Muscle layer of colon (tissue), 2 donors: ENCODE measurements around the gene C2orf81.
"Not testable (repeated sequence)": the region's sequence is repeated elsewhere in the genome, so short reads cannot be mapped to it uniquely, and the experiment has no call there.

Experiments used
- H3K27ac ChIP-seq: one replicate; pipeline ENCODE4 v1.7.0; 2013; ENCODE audit warnings: low read depth, mild to moderate bottlenecking, low read length, moderate library complexity
- H3K27me3 ChIP-seq, 2 donors: one replicate each; pipeline ENCODE4 v1.7.0; 2013; ENCODE audit warnings: low read length in 2 of 2, mild to moderate bottlenecking in 2 of 2; ENCODE audit not compliant: insufficient read depth in 2 of 2, control insufficient read depth in 1 of 2
- H3K36me3 ChIP-seq: one replicate; pipeline ENCODE4 v1.7.0; 2013; ENCODE audit warnings: mild to moderate bottlenecking, low read length; ENCODE audit not compliant: insufficient read depth
- H3K4me1 ChIP-seq: one replicate; pipeline ENCODE4 v1.7.0; 2013; ENCODE audit warnings: mild to moderate bottlenecking, low read length; ENCODE audit not compliant: insufficient read depth
- H3K4me3 ChIP-seq, 2 donors: one replicate each; pipeline ENCODE4 v1.7.0; 2013; ENCODE audit warnings: low read length in 2 of 2, low read depth in 1 of 2, mild to moderate bottlenecking in 1 of 2, moderate library complexity in 1 of 2
- H3K9ac ChIP-seq: one replicate; pipeline ENCODE4 v1.7.0; 2013; ENCODE audit warnings: low read length
- H3K9me3 ChIP-seq: one replicate; pipeline ENCODE4 v1.7.0; 2013; ENCODE audit warnings: mild to moderate bottlenecking, low read length
- donor health status: abdominal sarcoma.
- donor health status: Adenocarcinoma of cecum.

The C2orf81 gene

GRCh38 chr2:74421221-74421870, at the start of gene C2orf81, which contains the start of gene WDR54:
Gene C2orf81 (minus strand): TSS chr2:74421619. CDS start chr2:74421560, 59 bp downstream.
Gene WDR54 (plus strand): TSS chr2:74421730. CDS start chr2:74422154, 424 bp downstream.
- peak within 1 kb of the TSS; percentile 61 for H3K9ac ChIP-seq
- no peaks in the 10 kb centered on the region for H3K27me3 ChIP-seq
- H3K4me3 ChIP-seq: peak within 1 kb of the TSS; percentile 55 to 90
- peak within 1 kb of the TSS; percentile 63 for H3K27ac ChIP-seq
- H3K36me3 ChIP-seq: peaks cover under 1% of the 10 kb centered on the region
- H3K4me1 ChIP-seq: peaks cover 3% of the 10 kb centered on the region
- H3K9me3 ChIP-seq: no peaks in the 10 kb centered on the region

GRCh38 chr2:74470742-74471141, 49.3 kb upstream of the C2orf81 start:
- not testable (repeated sequence) for H3K9ac ChIP-seq, H3K27ac ChIP-seq, H3K9me3 ChIP-seq, H3K27me3 ChIP-seq, H3K4me3 ChIP-seq
- Histone ChIP-seq H3K36me3 (peaks cover 16% of the 10 kb centered on the region), H3K4me1 (peaks cover 16% of the 10 kb centered on the region)

- no peaks in the 10 kb centered on the region for H3K27me3 ChIP-seq
- peaks cover 13% of the 10 kb centered on the region for H3K36me3 ChIP-seq
- peak overlapping the region; percentile 82 for H3K27ac ChIP-seq
- peaks cover 10% of the 10 kb centered on the region for H3K4me1 ChIP-seq
- peak overlapping the region; percentile 70 for H3K9ac ChIP-seq
- peak overlapping the region; percentile 79 to 86 for H3K4me3 ChIP-seq
- H3K9me3 ChIP-seq: no peaks in the 10 kb centered on the region
Observed at GRCh38 chr2:74464406-74464805, 43.0 kb upstream of the C2orf81 start.

GRCh38 chr2:74462786-74463105, 41.3 kb upstream of the C2orf81 start:
- H3K9me3 ChIP-seq: no peaks in the 10 kb centered on the region
- no peaks in the 10 kb centered on the region for H3K27me3 ChIP-seq
- no peak overlapping the region for H3K27ac ChIP-seq
- H3K4me1 ChIP-seq: peaks cover 18% of the 10 kb centered on the region
- no peak overlapping the region for H3K4me3 ChIP-seq
- no peak overlapping the region for H3K9ac ChIP-seq
- peaks cover 13% of the 10 kb centered on the region for H3K36me3 ChIP-seq

GRCh38 chr2:74462054-74462785, 40.8 kb upstream of the C2orf81 start:
- no peak overlapping the region for H3K27ac ChIP-seq
- H3K27me3 ChIP-seq: no peaks in the 10 kb centered on the region
- H3K9me3 ChIP-seq: no peaks in the 10 kb centered on the region
- peaks cover 13% of the 10 kb centered on the region for H3K36me3 ChIP-seq
- H3K4me1 ChIP-seq: peaks cover 18% of the 10 kb centered on the region
- no peak overlapping the region for H3K9ac ChIP-seq
- no peak overlapping the region for H3K4me3 ChIP-seq

- Histone ChIP-seq H3K36me3 (peaks cover 13% of the 10 kb centered on the region), H3K4me3 (no peak overlapping the region), H3K9me3 (no peaks in the 10 kb centered on the region), H3K27ac (no peak overlapping the region), H3K9ac (no peak overlapping the region), H3K4me1 (peaks cover 26% of the 10 kb centered on the region), H3K27me3 (no peaks in the 10 kb centered on the region)
Observed at GRCh38 chr2:74461187-74462053, 40.0 kb upstream of the C2orf81 start.

GRCh38 chr2:74460187-74460586, 38.8 kb upstream of the C2orf81 start:
- H3K9me3 ChIP-seq, H3K27ac ChIP-seq, H3K4me3 ChIP-seq, H3K27me3 ChIP-seq, H3K9ac ChIP-seq: not testable (repeated sequence)
- peaks cover 38% of the 10 kb centered on the region for H3K4me1 ChIP-seq
- peaks cover 13% of the 10 kb centered on the region for H3K36me3 ChIP-seq

GRCh38 chr2:74459503-74460118, 38.2 kb upstream of the C2orf81 start:
- not testable (repeated sequence) for H3K27ac ChIP-seq, H3K4me3 ChIP-seq, H3K27me3 ChIP-seq, H3K9ac ChIP-seq, H3K9me3 ChIP-seq
- peaks cover 38% of the 10 kb centered on the region for H3K4me1 ChIP-seq
- peaks cover 13% of the 10 kb centered on the region for H3K36me3 ChIP-seq

GRCh38 chr2:74458938-74459363, 37.5 kb upstream of the C2orf81 start:
- Histone ChIP-seq H3K4me1 (peaks cover 32% of the 10 kb centered on the region), H3K4me3 (peak overlapping the region; percentile 62 to 77), H3K27me3 (no peaks in the 10 kb centered on the region), H3K36me3 (peaks cover 13% of the 10 kb centered on the region), H3K9ac (peak overlapping the region; percentile 47), H3K27ac (peak overlapping the region; percentile 61), H3K9me3 (no peaks in the 10 kb centered on the region)

- peaks cover 13% of the 10 kb centered on the region for H3K36me3 ChIP-seq
- H3K4me1 ChIP-seq: peaks cover 32% of the 10 kb centered on the region
Observed at GRCh38 chr2:74458132-74458937, 36.9 kb upstream of the C2orf81 start, which contains the start of gene WBP1. Gene WBP1 (plus strand): TSS chr2:74458438. CDS start chr2:74458603, 165 bp downstream.

More at GRCh38 chr2:74458132-74458937, 36.9 kb upstream of the C2orf81 start, which contains the start of gene WBP1:
- Histone ChIP-seq H3K4me3 (peak within 1 kb of the TSS; percentile 92 to 98), H3K9ac (peak within 1 kb of the TSS; percentile 70), H3K9me3 (no peaks in the 10 kb centered on the region), H3K27ac (peak within 1 kb of the TSS; percentile 99), H3K27me3 (no peaks in the 10 kb centered on the region)
